HCT116 (cell line): Measurements from ENCODE around the gene MAOA. TPM values are rescaled to one million over a fixed set of nuclear protein-coding genes. Genes with fewer than 3 reads are reported as not detected.

Experiments used
- ATAC-seq: fragments of 200-7000 bp; cut with Tn5 transposase; 2 replicates; pipeline ENCODE4 v1.9.1; 2020; ENCODE audit warnings: mild to moderate bottlenecking, moderate library complexity
- BruUV-seq: library from RNA; stranded (reverse); fragments of 400-500 nt; replicated peaks from 2 replicates; lab custom pipeline; 2021; lab: Mats Ljungman, UMichigan
- CTCF ChIA-PET: fragments of 300-600 bp; sonication (Branson Sonifier 250); formaldehyde crosslinking; loops from one replicate; lab custom pipeline; 2021; ENCODE audit warnings: antibody characterized with exemption; lab: Charles Lee
- POLR2A ChIA-PET: fragments of 300-600, 350-600 bp; sonication (Branson Sonifier 250); formaldehyde crosslinking; loops from one replicate; lab custom pipeline; 2021; ENCODE audit warnings: antibody characterized with exemption; lab: Charles Lee
- RAD21 ChIA-PET, 2 experiments: fragments of 300-600 bp; sonication (Branson Sonifier 250); formaldehyde crosslinking; loops; one replicate each; lab custom pipeline; 2023; ENCODE audit warnings: low total read pairs in 2 of 2; ENCODE audit not compliant: uncharacterized antibody in 2 of 2, unreplicated experiment in 2 of 2, low non-redundant PET in 1 of 2; lab: Charles Lee
- DNase-seq: peaks from one replicate; pipeline ENCODE4 v3.0.0-alpha.2; 2010; ENCODE audit warnings: low read depth, low spot score
- H2AFZ ChIP-seq: fragments of 200-600 bp; shearing (Covaris generic), sonication (generic); 2 replicates; pipeline ENCODE4 v1.6.1; 2017; ENCODE audit warnings: low read depth, mixed run types, mixed read lengths, antibody characterized with exemption, low read length; ENCODE audit not compliant: poor library complexity, severe bottlenecking
- H3K27ac ChIP-seq: 2 replicates; pipeline ENCODE4 v1.5.1; 2012; ENCODE audit warnings: low read depth, low read length
- H3K27me3 ChIP-seq: fragments of 200-600 bp; sonication (generic); 2 replicates; pipeline ENCODE4 v1.6.1; 2016; ENCODE audit warnings: mixed run types, low read length, mixed read lengths; ENCODE audit not compliant: insufficient read depth
- H3K36me3 ChIP-seq, 2 experiments: fragments of 200-500 bp in 1 of 2; fragments of 200-600 bp in 1 of 2; sonication (Bioruptor generic) in 1 of 2; sonication (generic) in 1 of 2; 2 replicates each; pipeline versions ENCODE4 v1.5.1 to v1.6.1; 2014 to 2016; ENCODE audit warnings: low read length in 2 of 2, inconsistent platforms in 1 of 2, mixed read lengths in 1 of 2, mixed run types in 1 of 2; ENCODE audit not compliant: insufficient read depth in 2 of 2, control insufficient read depth in 1 of 2
- H3K4me1 ChIP-seq, 2 experiments: fragments of 200-600 bp in 1 of 2; sonication (generic) in 1 of 2; 2 replicates each; pipeline versions ENCODE4 v1.5.1 to v1.6.1; 2012 to 2017; ENCODE audit warnings: low read length in 2 of 2, inconsistent platforms in 1 of 2, mild to moderate bottlenecking in 1 of 2, mixed read lengths in 1 of 2, mixed run types in 1 of 2, moderate library complexity in 1 of 2; ENCODE audit not compliant: insufficient read depth in 2 of 2, control insufficient read depth in 1 of 2
- H3K4me2 ChIP-seq: fragments of 200-600 bp; sonication (generic); 2 replicates; pipeline ENCODE4 v1.6.1; 2017; ENCODE audit warnings: mixed run types, low read length, mixed read lengths
- H3K4me3 ChIP-seq, 2 experiments: fragments of 200-600 bp in 1 of 2; sonication (generic) in 1 of 2; replicated peaks in 1 of 2; 2 replicates each; pipeline ENCODE4 v1.5.1; 2011 to 2016; ENCODE audit warnings: low read length in 2 of 2, control low read depth in 1 of 2, low read depth in 1 of 2, mild to moderate bottlenecking in 1 of 2, mixed read lengths in 1 of 2, mixed run types in 1 of 2
- H3K79me2 ChIP-seq: fragments of 200-600 bp; sonication (generic); 2 replicates; pipeline ENCODE4 v1.6.1; 2017; ENCODE audit warnings: mild to moderate bottlenecking, mixed run types, low read length, moderate library complexity, mixed read lengths; ENCODE audit not compliant: insufficient read depth
- H3K9ac ChIP-seq: fragments of 200-600 bp; sonication (generic); 2 replicates; pipeline ENCODE4 v1.6.1; 2016; ENCODE audit warnings: low read length, mixed read lengths
- H3K9me2 ChIP-seq: fragments of 200-600 bp; sonication (generic), shearing (Covaris generic); 2 replicates; pipeline ENCODE4 v1.6.1; 2017; ENCODE audit warnings: mixed run types, mild to moderate bottlenecking, moderate library complexity; ENCODE audit not compliant: insufficient read depth
- H3K9me3 ChIP-seq, 2 experiments: fragments of 200-500 bp in 1 of 2; fragments of 200-600 bp in 1 of 2; sonication (Bioruptor generic) in 1 of 2; sonication (generic) in 1 of 2; 2 replicates each; pipeline ENCODE4 v1.6.1; 2014 to 2017; ENCODE audit warnings: low read length in 2 of 2, mixed read lengths in 2 of 2, inconsistent platforms in 1 of 2, low read depth in 1 of 2, mild to moderate bottlenecking in 1 of 2, mixed run types in 1 of 2, moderate library complexity in 1 of 2; ENCODE audit not compliant: control insufficient read depth in 1 of 2, insufficient read depth in 1 of 2
- H4K20me1 ChIP-seq: fragments of 200-600 bp; sonication (generic), shearing (Covaris generic); 2 replicates; pipeline ENCODE4 v1.6.1; 2017; ENCODE audit warnings: mixed run types, mild to moderate bottlenecking, moderate library complexity; ENCODE audit not compliant: insufficient read depth
- CBX3 ChIP-seq: IDR thresholded peaks from 2 replicates; pipeline ENCODE4 v1.6.1; 2012; ENCODE audit warnings: low read depth
- EGR1 ChIP-seq: IDR thresholded peaks from 2 replicates; pipeline ENCODE4 v1.6.1; 2012; ENCODE audit warnings: low read depth
- ELF1 ChIP-seq: IDR thresholded peaks from 2 replicates; pipeline ENCODE4 v1.6.1; 2012; ENCODE audit warnings: low read depth, borderline replicate concordance
- EZH2 ChIP-seq: fragments of 200-600 bp; sonication (generic); IDR thresholded peaks from 2 replicates; pipeline ENCODE4 v1.6.1; 2017; ENCODE audit warnings: antibody characterized with exemption, mixed run types
- EZH2phosphoT487 ChIP-seq: fragments of 200-600 bp; IDR thresholded peaks from 2 replicates; pipeline ENCODE4 v1.6.1; 2018; ENCODE audit warnings: antibody characterized with exemption, borderline replicate concordance
- JUND ChIP-seq: IDR thresholded peaks from 2 replicates; pipeline ENCODE4 v1.6.1; 2012
- POLR2A ChIP-seq: IDR thresholded peaks from 2 replicates; pipeline ENCODE4 v1.7.0; 2011; ENCODE audit warnings: borderline replicate concordance; ENCODE audit not compliant: insufficient read depth, insufficient read length; ENCODE audit errors: extremely low read depth
- TCF7L2 ChIP-seq: IDR thresholded peaks from 2 replicates; pipeline ENCODE4 v1.7.0; 2011; ENCODE audit warnings: borderline replicate concordance, inconsistent platforms; ENCODE audit not compliant: insufficient read depth, insufficient read length; ENCODE audit errors: extremely low read depth
- ZBTB33 ChIP-seq: IDR thresholded peaks from 2 replicates; pipeline ENCODE4 v1.6.1; 2011; ENCODE audit warnings: mild to moderate bottlenecking, low read length, moderate library complexity; ENCODE audit not compliant: insufficient replicate concordance; ENCODE audit errors: extremely low read depth
- intact Hi-C: fragments of 100-400 bp; cut with micrococcal nuclease; formaldehyde crosslinking; loops from 2 replicates; pipeline ENCODE4 v1.10.0; 2022
- total RNA-seq: library from RNA; stranded (reverse); gene quantifications from one replicate; pipeline ENCODE4 v1.2.1, GENCODE V29; 2021; ENCODE audit not compliant: unreplicated experiment
- TF ChIP-seq, protein P1 (sequence below): IDR thresholded peaks from 2 replicates; pipeline ENCODE4 v1.6.1; 2012; ENCODE audit warnings: low read depth

MAOA gene
- total RNA-seq, 1 experiment from 2014 or later = 13.6 TPM

GRCh38 chrX:43640482-43640881 is 15.6 kb upstream of the MAOA start:
- no peaks in the 10 kb centered on the region for H3K27me3 ChIP-seq
- TF ChIP-seq EZH2phosphoT487 (no peak), POLR2A (no peak), EZH2 (no peak), CBX3 (no peak)
- TF ChIP-seq, all 23 proteins: peak for 0
- ChIA-PET POLR2A (no interaction called here), RAD21 (no interaction called here), CTCF (no interaction called here)
- no peaks in the 10 kb centered on the region for H3K9me3 ChIP-seq
- intact Hi-C loops = no loop called here
- ATAC-seq (no peak), DNase-seq (no peak)
- H4K20me1 ChIP-seq = no peaks in the 10 kb centered on the region
- no peaks in the 10 kb centered on the region for H3K79me2 ChIP-seq
- H3K4me1 ChIP-seq = peaks cover 0 to 12% of the 10 kb centered on the region in 2 experiments; a peak in 1 of 4 replicates
- H3K9ac ChIP-seq = no peak overlapping the region
- BruUV-seq = no TSS peak
- H2AFZ ChIP-seq = no peak overlapping the region
- no peak overlapping the region for H3K4me3 ChIP-seq
- no peaks in the 10 kb centered on the region for H3K36me3 ChIP-seq
- no peak overlapping the region for H3K27ac ChIP-seq
- H3K4me2 ChIP-seq = no peak overlapping the region
- H3K9me2 ChIP-seq = no peaks in the 10 kb centered on the region

GRCh38 chrX:43641691-43642090 is 14.4 kb upstream of the MAOA start:
- DNase-seq = no peak
- ChIA-PET RAD21 (no interaction called here), POLR2A (no interaction called here), CTCF (no interaction called here)
- intact Hi-C loops = no loop called here
- Histone ChIP-seq H3K79me2 (no peaks in the 10 kb centered on the region), H3K9me2 (no peaks in the 10 kb centered on the region), H4K20me1 (no peaks in the 10 kb centered on the region), H3K36me3 (no peaks in the 10 kb centered on the region), H3K27ac (no peak overlapping the region), H3K27me3 (no peaks in the 10 kb centered on the region), H3K4me2 (no peak overlapping the region), H3K9me3 (no peaks in the 10 kb centered on the region), H3K9ac (no peak overlapping the region), H3K4me3 (no peak overlapping the region), H2AFZ (no peak overlapping the region), H3K4me1 (peaks cover 0 to 12% of the 10 kb centered on the region in 2 experiments; a peak in 1 of 4 replicates)
- BruUV-seq = no TSS peak
- ATAC-seq = no peak
- TF ChIP-seq EGR1 (no peak), EZH2phosphoT487 (no peak), CBX3 (no peak), ELF1 (no peak), TCF7L2 (no peak), JUND (no peak), EZH2 (no peak), POLR2A (no peak), ZBTB33 (no peak)
- TF ChIP-seq, protein P1, sequence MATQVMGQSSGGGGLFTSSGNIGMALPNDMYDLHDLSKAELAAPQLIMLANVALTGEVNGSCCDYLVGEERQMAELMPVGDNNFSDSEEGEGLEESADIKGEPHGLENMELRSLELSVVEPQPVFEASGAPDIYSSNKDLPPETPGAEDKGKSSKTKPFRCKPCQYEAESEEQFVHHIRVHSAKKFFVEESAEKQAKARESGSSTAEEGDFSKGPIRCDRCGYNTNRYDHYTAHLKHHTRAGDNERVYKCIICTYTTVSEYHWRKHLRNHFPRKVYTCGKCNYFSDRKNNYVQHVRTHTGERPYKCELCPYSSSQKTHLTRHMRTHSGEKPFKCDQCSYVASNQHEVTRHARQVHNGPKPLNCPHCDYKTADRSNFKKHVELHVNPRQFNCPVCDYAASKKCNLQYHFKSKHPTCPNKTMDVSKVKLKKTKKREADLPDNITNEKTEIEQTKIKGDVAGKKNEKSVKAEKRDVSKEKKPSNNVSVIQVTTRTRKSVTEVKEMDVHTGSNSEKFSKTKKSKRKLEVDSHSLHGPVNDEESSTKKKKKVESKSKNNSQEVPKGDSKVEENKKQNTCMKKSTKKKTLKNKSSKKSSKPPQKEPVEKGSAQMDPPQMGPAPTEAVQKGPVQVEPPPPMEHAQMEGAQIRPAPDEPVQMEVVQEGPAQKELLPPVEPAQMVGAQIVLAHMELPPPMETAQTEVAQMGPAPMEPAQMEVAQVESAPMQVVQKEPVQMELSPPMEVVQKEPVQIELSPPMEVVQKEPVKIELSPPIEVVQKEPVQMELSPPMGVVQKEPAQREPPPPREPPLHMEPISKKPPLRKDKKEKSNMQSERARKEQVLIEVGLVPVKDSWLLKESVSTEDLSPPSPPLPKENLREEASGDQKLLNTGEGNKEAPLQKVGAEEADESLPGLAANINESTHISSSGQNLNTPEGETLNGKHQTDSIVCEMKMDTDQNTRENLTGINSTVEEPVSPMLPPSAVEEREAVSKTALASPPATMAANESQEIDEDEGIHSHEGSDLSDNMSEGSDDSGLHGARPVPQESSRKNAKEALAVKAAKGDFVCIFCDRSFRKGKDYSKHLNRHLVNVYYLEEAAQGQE = no peak
